HEK293T (cell line): ENCODE measurements around the gene OTUD6A.

Source experiments
- CTCF ChIA-PET: fragments of 350-600 bp; formaldehyde crosslinking; extraction: SDS; loops from one replicate; lab custom pipeline; 2021; ENCODE audit warnings: antibody characterized with exemption, inconsistent platforms; lab: Yijun Ruan, JAX
- POLR2A ChIA-PET: fragments of 350-600 bp; formaldehyde crosslinking; extraction: SDS; loops from one replicate; lab custom pipeline; 2020; ENCODE audit warnings: antibody characterized with exemption, inconsistent platforms; lab: Yijun Ruan, JAX
- DNase-seq: peaks from one replicate; pipeline ENCODE4 v3.0.0; 2012; ENCODE audit warnings: mixed read lengths; ENCODE audit errors: extremely low spot score
- ARNT ChIP-seq: fragments of 450-650 bp; IDR thresholded peaks from 2 replicates; pipeline ENCODE4 v1.6.1; 2017; ENCODE audit warnings: mild to moderate bottlenecking
- BHLHE40 ChIP-seq: fragments of 450-650 bp; IDR thresholded peaks from 2 replicates; pipeline ENCODE4 v1.6.1; 2016; ENCODE audit warnings: mild to moderate bottlenecking, moderate library complexity, borderline replicate concordance
- CTBP1 ChIP-seq: fragments of 450-650 bp; IDR thresholded peaks from 2 replicates; pipeline ENCODE4 v1.6.1; 2016; ENCODE audit warnings: borderline replicate concordance
- ELF4 ChIP-seq: fragments of 450-650 bp; IDR thresholded peaks from 2 replicates; pipeline ENCODE4 v1.6.1; 2017; ENCODE audit warnings: antibody characterized with exemption
- FOXA1 ChIP-seq: fragments of 450-650 bp; IDR thresholded peaks from 2 replicates; pipeline ENCODE4 v1.6.1; 2016; ENCODE audit warnings: mild to moderate bottlenecking
- FOXK2 ChIP-seq: fragments of 450-650 bp; IDR thresholded peaks from 2 replicates; pipeline ENCODE4 v1.6.1; 2016; ENCODE audit warnings: mild to moderate bottlenecking
- FOXM1 ChIP-seq: fragments of 450-650 bp; IDR thresholded peaks from 2 replicates; pipeline ENCODE4 v1.6.1; 2017; ENCODE audit warnings: mild to moderate bottlenecking, borderline replicate concordance
- HDGF ChIP-seq: fragments of 450-650 bp; IDR thresholded peaks from 2 replicates; pipeline ENCODE4 v1.6.1; 2017; ENCODE audit warnings: antibody characterized with exemption, borderline replicate concordance
- L3MBTL2 ChIP-seq: fragments of 450-650 bp; conservative IDR thresholded peaks from 2 replicates; pipeline ENCODE4 v1.6.1; 2016; ENCODE audit warnings: mild to moderate bottlenecking
- LEF1 ChIP-seq: fragments of 450-650 bp; IDR thresholded peaks from 2 replicates; pipeline ENCODE4 v1.6.1; 2017; ENCODE audit warnings: mild to moderate bottlenecking, borderline replicate concordance
- NFRKB ChIP-seq: fragments of 450-650 bp; IDR thresholded peaks from 2 replicates; pipeline ENCODE4 v1.6.1; 2016; ENCODE audit warnings: mild to moderate bottlenecking, moderate library complexity
- SP1 ChIP-seq: fragments of 450-650 bp; IDR thresholded peaks from 2 replicates; pipeline ENCODE4 v1.6.1; 2017
- SUZ12 ChIP-seq: fragments of 450-650 bp; IDR thresholded peaks from 2 replicates; pipeline ENCODE4 v1.6.1; 2016; ENCODE audit warnings: mild to moderate bottlenecking
- TARDBP ChIP-seq: fragments of 450-650 bp; IDR thresholded peaks from 2 replicates; pipeline ENCODE4 v1.6.1; 2016
- ZNF384 ChIP-seq: fragments of 450-650 bp; IDR thresholded peaks from 2 replicates; pipeline ENCODE4 v1.6.1; 2016
- TF ChIP-seq, protein P1 (sequence below): fragments of 450-650 bp; IDR thresholded peaks from 2 replicates; pipeline ENCODE4 v1.6.1; 2016

Gene OTUD6A

DNA sequence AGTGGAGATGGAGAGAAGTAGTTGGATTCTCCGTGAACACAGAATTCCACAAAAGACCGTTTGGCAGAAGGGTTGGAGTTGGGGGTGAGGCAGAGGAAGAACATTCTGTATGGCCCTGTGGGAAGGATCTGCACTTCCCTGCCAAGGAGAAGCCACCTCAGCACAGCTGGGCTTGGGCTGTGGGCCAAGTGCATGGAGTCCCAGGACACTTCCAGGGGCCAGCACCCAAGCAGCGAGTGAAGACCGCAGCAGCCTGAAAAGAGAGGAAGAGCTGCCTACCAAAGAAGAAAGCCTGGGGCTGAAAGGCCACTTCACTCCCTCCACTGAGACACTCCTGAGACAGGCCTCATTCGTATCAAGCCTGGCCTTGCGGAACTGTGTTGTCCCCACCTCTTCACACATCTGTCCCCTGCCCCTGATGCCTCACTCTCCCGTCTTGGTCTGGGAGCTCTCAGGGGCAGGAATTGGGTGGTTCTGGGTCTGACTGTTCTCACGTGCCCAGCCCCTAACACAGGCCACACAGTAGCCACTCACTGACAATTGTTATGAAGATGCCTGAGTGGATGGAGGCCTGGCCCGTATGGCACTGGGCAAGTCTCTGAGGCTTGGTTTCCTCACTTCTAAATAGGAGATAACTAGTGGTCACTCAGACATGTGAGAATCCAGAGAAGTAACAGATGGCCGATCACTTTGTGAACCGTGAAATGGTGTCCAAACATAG lies 9.2 kb upstream of the OTUD6A start:
- POLR2A ChIA-PET = no interaction called here
- CTCF ChIA-PET = no interaction called here
- DNase-seq = no peak
- TF ChIP-seq FOXK2 (no peak), CTBP1 (no peak), ZNF384 (no peak), FOXM1 (no peak), NFRKB (no peak), TARDBP (no peak), SUZ12 (no peak), LEF1 (no peak), ELF4 (no peak), HDGF (no peak), L3MBTL2 (no peak), FOXA1 (no peak), SP1 (no peak), ARNT (no peak), BHLHE40 (no peak)
- TF ChIP-seq, protein P1, sequence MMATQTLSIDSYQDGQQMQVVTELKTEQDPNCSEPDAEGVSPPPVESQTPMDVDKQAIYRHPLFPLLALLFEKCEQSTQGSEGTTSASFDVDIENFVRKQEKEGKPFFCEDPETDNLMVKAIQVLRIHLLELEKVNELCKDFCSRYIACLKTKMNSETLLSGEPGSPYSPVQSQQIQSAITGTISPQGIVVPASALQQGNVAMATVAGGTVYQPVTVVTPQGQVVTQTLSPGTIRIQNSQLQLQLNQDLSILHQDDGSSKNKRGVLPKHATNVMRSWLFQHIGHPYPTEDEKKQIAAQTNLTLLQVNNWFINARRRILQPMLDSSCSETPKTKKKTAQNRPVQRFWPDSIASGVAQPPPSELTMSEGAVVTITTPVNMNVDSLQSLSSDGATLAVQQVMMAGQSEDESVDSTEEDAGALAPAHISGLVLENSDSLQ = no peak

DNA sequence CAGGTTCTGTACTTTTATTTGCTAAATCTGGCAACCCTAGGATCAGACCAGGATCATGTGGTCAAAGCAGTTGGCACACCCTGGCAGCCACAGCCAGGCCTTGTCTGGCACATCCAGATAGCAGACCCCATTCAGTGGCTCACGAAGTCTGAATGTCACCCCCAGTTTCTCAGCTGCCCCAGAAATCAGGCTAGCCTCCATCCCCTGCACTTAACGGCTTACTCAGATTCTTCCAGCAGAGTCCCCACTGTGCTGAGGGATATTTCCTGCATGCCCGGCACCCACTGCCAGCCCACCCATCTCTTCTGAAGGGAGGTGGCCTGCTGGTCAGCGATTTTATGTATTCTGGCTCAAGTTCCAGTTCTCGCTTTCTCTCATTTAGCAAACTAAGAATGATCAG lies 7.9 kb upstream of the OTUD6A start:
- ChIA-PET CTCF (no interaction called here), POLR2A (no interaction called here)
- TF ChIP-seq LEF1 (no peak), FOXM1 (no peak), ELF4 (no peak), FOXK2 (no peak), TARDBP (no peak), ZNF384 (no peak)
- TF ChIP-seq, protein P1 = no peak
- no peak for DNase-seq

DNA sequence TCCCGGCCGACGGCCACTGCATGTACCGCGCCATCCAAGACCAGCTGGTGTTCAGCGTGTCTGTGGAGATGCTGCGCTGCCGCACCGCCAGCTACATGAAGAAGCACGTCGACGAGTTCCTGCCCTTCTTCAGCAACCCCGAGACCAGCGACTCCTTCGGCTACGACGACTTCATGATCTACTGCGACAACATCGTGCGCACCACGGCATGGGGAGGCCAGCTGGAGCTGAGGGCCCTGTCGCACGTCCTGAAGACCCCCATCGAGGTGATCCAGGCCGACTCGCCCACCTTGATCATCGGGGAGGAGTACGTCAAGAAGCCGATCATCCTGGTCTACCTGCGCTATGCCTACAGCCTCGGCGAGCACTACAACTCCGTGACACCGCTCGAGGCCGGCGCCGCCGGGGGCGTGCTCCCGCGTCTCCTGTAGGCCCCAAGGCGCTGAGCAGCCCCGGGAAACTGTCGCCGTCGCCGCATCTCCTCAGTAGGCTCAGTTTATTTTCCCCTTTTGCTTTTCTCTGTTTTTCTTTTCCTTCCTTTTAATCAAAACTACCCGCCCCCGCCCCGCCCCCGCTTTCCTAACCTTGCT lies 799 bp downstream of the OTUD6A start:
- no peak for TF ChIP-seq ARNT
- TF ChIP-seq HDGF = no peak
- TF ChIP-seq L3MBTL2 = no peak
- no peak for TF ChIP-seq BHLHE40
- no peak for TF ChIP-seq CTBP1
- TF ChIP-seq SP1 = no peak
- TF ChIP-seq NFRKB = no peak
- no peak for TF ChIP-seq FOXK2
- TF ChIP-seq, protein P1 = no peak
- no peak for TF ChIP-seq ELF4

DNA sequence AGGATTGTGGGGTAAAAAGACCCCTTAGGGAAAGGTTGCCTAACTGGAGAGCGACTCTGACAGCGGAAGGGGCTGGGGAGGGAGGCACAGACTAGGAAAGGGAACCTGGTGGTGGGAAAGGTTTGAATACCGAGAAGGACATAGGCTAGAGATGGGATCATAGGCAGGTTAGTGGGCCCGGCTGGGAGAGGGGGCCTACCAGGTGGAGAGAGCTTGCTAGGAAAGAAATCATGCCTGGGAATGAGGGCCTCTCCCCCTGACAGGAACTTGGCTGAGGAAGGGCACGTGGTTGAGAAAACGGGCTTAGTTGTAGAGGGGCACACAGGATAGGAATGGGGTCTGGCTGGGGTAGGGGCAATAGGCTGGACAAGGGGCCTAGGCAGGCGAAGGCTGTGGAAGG lies 4.4 kb downstream of the OTUD6A start:
- CTCF ChIA-PET = no interaction called here
- POLR2A ChIA-PET = no interaction called here
- DNase-seq = no peak
- TF ChIP-seq, protein P1 = no peak
- no peak for TF ChIP-seq FOXK2
- no peak for TF ChIP-seq TARDBP
- no peak for TF ChIP-seq L3MBTL2
- no peak for TF ChIP-seq SP1
- TF ChIP-seq HDGF = no peak
- no peak for TF ChIP-seq FOXM1
- no peak for TF ChIP-seq CTBP1
- no peak for TF ChIP-seq LEF1
- TF ChIP-seq ARNT = no peak
- TF ChIP-seq NFRKB = no peak
- no peak for TF ChIP-seq SUZ12
- TF ChIP-seq ELF4 = no peak
- no peak for TF ChIP-seq ZNF384
- TF ChIP-seq BHLHE40 = no peak
- TF ChIP-seq FOXA1 = no peak

More for the DNA sequence above, 799 bp downstream of the OTUD6A start:
- DNase-seq = no peak
- POLR2A ChIA-PET = no interaction called here
- CTCF ChIA-PET = no interaction called here

DNA sequence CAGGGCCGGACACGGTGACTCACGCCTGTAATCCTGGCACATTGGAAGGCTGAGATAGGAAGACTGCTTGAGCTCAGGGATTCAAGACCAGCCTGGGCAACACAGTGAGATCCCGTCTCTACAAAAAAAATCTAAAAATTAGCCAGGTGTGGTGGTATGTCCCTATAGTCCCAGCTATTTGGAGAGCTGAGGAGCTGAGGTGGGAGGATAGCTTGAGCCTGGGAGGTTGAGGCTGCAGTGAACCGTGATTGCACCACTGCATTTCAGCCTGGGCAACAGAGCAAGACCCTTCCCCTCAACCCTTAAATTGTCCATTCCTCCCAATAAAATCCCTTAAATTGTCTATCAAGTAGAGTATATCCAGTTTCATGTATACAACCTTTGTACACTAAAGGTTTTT lies 17.0 kb downstream of the OTUD6A start:
- CTCF ChIA-PET = interaction anchor here (1.1 kb wide), 1 partner anchor 18 kb away, joined by 3 read pairs; no protein-coding TSS in a partner anchor

More for the DNA sequence above, 17.0 kb downstream of the OTUD6A start:
- no peak for TF ChIP-seq FOXK2
- TF ChIP-seq CTBP1 = no peak
- TF ChIP-seq BHLHE40 = no peak
- no peak for TF ChIP-seq ELF4
- TF ChIP-seq SP1 = no peak
- no peak for TF ChIP-seq FOXM1
- POLR2A ChIA-PET = no interaction called here
- no peak for DNase-seq
